ENCODE results near the gene APPBP2. TPM values are rescaled to one million over a fixed set of nuclear protein-coding genes. Genes with fewer than 3 reads are reported as not detected.

Gene APPBP2
- total RNA-seq, 1 experiment from 2014 or later, result 32.5 TPM

DNA sequence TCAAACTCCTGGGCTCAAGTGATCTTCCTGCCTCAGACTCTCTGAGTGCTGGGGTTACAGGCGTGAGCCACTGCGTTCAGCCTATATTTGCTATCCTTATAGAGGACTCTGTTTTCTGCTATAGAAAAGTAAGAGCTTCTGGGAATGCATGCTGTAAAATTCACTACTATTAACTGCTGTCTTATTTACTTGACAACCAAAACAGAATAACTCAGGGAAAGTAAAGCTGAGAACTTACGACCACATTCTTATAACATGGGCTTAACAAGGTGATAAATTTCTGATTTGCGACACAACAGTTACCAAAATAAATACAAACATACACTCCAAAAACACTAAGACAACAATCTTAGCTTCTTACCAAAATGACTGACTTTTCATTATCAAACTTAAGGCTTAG lies 23.9 kb downstream of the APPBP2 start:
- Histone ChIP-seq H3K27me3 (ENCODE audit: insufficient read depth, low read depth) (no peaks in the 10 kb centered on the region), H3K9me3 (ENCODE audit: insufficient read depth, low read depth) (no peaks in the 10 kb centered on the region), H4K20me1 (ENCODE audit: insufficient read depth) (peaks cover 40% of the 10 kb centered on the region), H3K4me3 (no peak overlapping the region), H3K4me2 (no peak overlapping the region), H3K9me2 (ENCODE audit: insufficient read depth) (no peaks in the 10 kb centered on the region), H3F3A (ENCODE audit: insufficient read depth, low read depth) (peaks cover 5% of the 10 kb centered on the region; the same call in 1 of the 2 replicates), H3K27ac (no peak overlapping the region), H3K79me2 (ENCODE audit: low read depth) (peaks cover 64% of the 10 kb centered on the region), H2AFZ (no peak overlapping the region), H3K4me1 (replicated peaks; ENCODE audit: insufficient read depth) (peaks cover 8% of the 10 kb centered on the region), H3K36me3 (ENCODE audit: low read depth) (peaks cover 22% of the 10 kb centered on the region; the same call in 1 of the 2 replicates)
- BruUV-seq (replicated peaks), result no TSS peak
- no peak for DNase-seq
- ChIA-PET POLR2A (ENCODE audit: unreplicated experiment) (no interaction called here), CTCF (no interaction called here)
- TF ChIP-seq EZH2 (IDR thresholded peaks at IDR 0.05; ENCODE audit: low read depth), result no peak
- TF ChIP-seq, protein P1, sequence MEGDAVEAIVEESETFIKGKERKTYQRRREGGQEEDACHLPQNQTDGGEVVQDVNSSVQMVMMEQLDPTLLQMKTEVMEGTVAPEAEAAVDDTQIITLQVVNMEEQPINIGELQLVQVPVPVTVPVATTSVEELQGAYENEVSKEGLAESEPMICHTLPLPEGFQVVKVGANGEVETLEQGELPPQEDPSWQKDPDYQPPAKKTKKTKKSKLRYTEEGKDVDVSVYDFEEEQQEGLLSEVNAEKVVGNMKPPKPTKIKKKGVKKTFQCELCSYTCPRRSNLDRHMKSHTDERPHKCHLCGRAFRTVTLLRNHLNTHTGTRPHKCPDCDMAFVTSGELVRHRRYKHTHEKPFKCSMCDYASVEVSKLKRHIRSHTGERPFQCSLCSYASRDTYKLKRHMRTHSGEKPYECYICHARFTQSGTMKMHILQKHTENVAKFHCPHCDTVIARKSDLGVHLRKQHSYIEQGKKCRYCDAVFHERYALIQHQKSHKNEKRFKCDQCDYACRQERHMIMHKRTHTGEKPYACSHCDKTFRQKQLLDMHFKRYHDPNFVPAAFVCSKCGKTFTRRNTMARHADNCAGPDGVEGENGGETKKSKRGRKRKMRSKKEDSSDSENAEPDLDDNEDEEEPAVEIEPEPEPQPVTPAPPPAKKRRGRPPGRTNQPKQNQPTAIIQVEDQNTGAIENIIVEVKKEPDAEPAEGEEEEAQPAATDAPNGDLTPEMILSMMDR (conservative IDR thresholded peaks at IDR 0.05), result no peak
- intact Hi-C loops (cut with micrococcal nuclease; ENCODE audit: unreplicated experiment), result no loop called here

- POLR2A ChIA-PET (ENCODE audit: unreplicated experiment), result no interaction called here
- BruUV-seq (replicated peaks), result no TSS peak
- Histone ChIP-seq H4K20me1 (ENCODE audit: insufficient read depth) (peaks cover 39% of the 10 kb centered on the region), H3K36me3 (ENCODE audit: low read depth) (peaks cover 27% of the 10 kb centered on the region; the same call in 1 of the 2 replicates), H3K9me3 (ENCODE audit: insufficient read depth, low read depth) (no peaks in the 10 kb centered on the region), H3K27me3 (ENCODE audit: insufficient read depth, low read depth) (no peaks in the 10 kb centered on the region), H3F3A (ENCODE audit: insufficient read depth, low read depth) (peaks cover 5% of the 10 kb centered on the region; the same call in 1 of the 2 replicates), H3K4me1 (replicated peaks; ENCODE audit: insufficient read depth) (peaks cover 7% of the 10 kb centered on the region), H2AFZ (no peak overlapping the region), H3K4me2 (no peak overlapping the region), H3K79me2 (ENCODE audit: low read depth) (peaks cover 62% of the 10 kb centered on the region), H3K9me2 (ENCODE audit: insufficient read depth) (no peaks in the 10 kb centered on the region), H3K27ac (no peak overlapping the region), H3K4me3 (no peak overlapping the region)
- DNase-seq, result no peak
- intact Hi-C loops (cut with micrococcal nuclease; ENCODE audit: unreplicated experiment), result no loop called here
- CTCF ChIA-PET, result no interaction called here
- TF ChIP-seq, protein P1 (conservative IDR thresholded peaks at IDR 0.05), result no peak
- no peak for TF ChIP-seq EZH2 (IDR thresholded peaks at IDR 0.05; ENCODE audit: low read depth)
Observed at GRCh38 chr17:60501589-60501988, 24.5 kb downstream of the APPBP2 start.

DNA sequence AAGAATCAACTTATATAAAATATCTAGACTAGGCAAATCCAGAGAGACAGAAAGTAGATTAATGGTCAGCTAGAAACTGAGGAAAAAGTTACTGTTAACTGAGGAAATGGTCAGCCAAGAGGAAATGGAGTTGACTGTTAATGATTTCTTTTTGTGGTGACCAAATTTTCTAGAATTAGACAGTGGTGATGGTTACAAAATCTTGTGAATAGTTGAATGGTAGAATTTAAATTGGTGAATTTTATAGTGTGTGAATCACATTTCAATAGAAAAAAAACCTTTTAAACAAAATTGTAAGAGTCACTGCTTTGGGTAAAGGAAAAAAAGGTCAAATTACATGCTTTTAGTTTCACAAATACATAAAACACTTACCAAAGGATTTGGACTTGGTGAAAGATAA lies 30.0 kb downstream of the APPBP2 start:
- Histone ChIP-seq H3K27me3 (ENCODE audit: insufficient read depth, low read depth) (no peaks in the 10 kb centered on the region), H3K27ac (no peak overlapping the region), H3K79me2 (ENCODE audit: low read depth) (peaks cover 11% of the 10 kb centered on the region), H3K9me2 (ENCODE audit: insufficient read depth) (no peaks in the 10 kb centered on the region), H3K4me1 (replicated peaks; ENCODE audit: insufficient read depth) (no peaks in the 10 kb centered on the region), H3K9me3 (ENCODE audit: insufficient read depth, low read depth) (peaks cover 21% of the 10 kb centered on the region; the same call in 1 of the 2 replicates), H4K20me1 (ENCODE audit: insufficient read depth) (0 out of 2 replicates have a peak, but pooled peaks cover 17% of the 10 kb centered on the region), H3K4me2 (no peak overlapping the region), H3F3A (ENCODE audit: insufficient read depth, low read depth) (no peaks in the 10 kb centered on the region), H2AFZ (no peak overlapping the region), H3K36me3 (ENCODE audit: low read depth) (peaks cover 57% of the 10 kb centered on the region), H3K4me3 (no peak overlapping the region)
- TF ChIP-seq EZH2 (IDR thresholded peaks at IDR 0.05; ENCODE audit: low read depth), result no peak
- TF ChIP-seq, protein P1 (conservative IDR thresholded peaks at IDR 0.05), result no peak
- DNase-seq, result no peak
- CTCF ChIA-PET, result no interaction called here
- no TSS peak for BruUV-seq (replicated peaks)
- intact Hi-C loops (cut with micrococcal nuclease; ENCODE audit: unreplicated experiment), result no loop called here
- POLR2A ChIA-PET (ENCODE audit: unreplicated experiment), result no interaction called here

Measured in PC-9 (cell line).